ENCODE data around the gene TAS2R42.

Gene TAS2R42

GRCh38 chr12:11186837-11187236 is at the start of gene TAS2R42:
TAS2R42 (minus strand) TSS chr12:11186937; CDS start chr12:11186937, 0 bp downstream.
- DNase-seq (ENCODE audit: low read depth): no peak

- no peak for DNase-seq (ENCODE audit: low read depth)
Observed at GRCh38 chr12:11233532-11233931, 46.8 kb upstream of the TAS2R42 start.

GRCh38 chr12:11228296-11228879 is 41.7 kb upstream of the TAS2R42 start:
- no peak for DNase-seq (ENCODE audit: low read depth)

- no peak for DNase-seq (ENCODE audit: low read depth)
Observed at GRCh38 chr12:11227373-11227772, 40.6 kb upstream of the TAS2R42 start.

- DNase-seq (ENCODE audit: low read depth): no peak
Observed at GRCh38 chr12:11209113-11209512, 22.4 kb upstream of the TAS2R42 start.

GRCh38 chr12:11204173-11204572 is 17.4 kb upstream of the TAS2R42 start:
- DNase-seq (ENCODE audit: low read depth): no peak

- no peak for DNase-seq (ENCODE audit: low read depth)
Observed at GRCh38 chr12:11202811-11203210, 16.1 kb upstream of the TAS2R42 start.

- DNase-seq (ENCODE audit: low read depth): no peak
Observed at GRCh38 chr12:11183011-11183410, 3.7 kb downstream of the TAS2R42 start.

- no peak for DNase-seq (ENCODE audit: low read depth)
Observed at GRCh38 chr12:11182529-11182928, 4.2 kb downstream of the TAS2R42 start.

GRCh38 chr12:11178250-11178649 is 8.5 kb downstream of the TAS2R42 start:
- DNase-seq (ENCODE audit: low read depth): no peak

GRCh38 chr12:11174022-11174421 is 12.7 kb downstream of the TAS2R42 start:
- no peak for DNase-seq (ENCODE audit: low read depth)

- no peak for DNase-seq (ENCODE audit: low read depth)
Observed at GRCh38 chr12:11171969-11172675, 14.6 kb downstream of the TAS2R42 start.

- peak; percentile 79 for DNase-seq (ENCODE audit: low read depth)
Observed at GRCh38 chr12:11171145-11171968, 15.4 kb downstream of the TAS2R42 start, which contains the start of gene SMIM10L1. SMIM10L1 (plus strand) TSS chr12:11171194; CDS start chr12:11171357, 163 bp downstream.

- DNase-seq (ENCODE audit: low read depth): no peak
Observed at GRCh38 chr12:11170810-11171144, 16.0 kb downstream of the TAS2R42 start.

GRCh38 chr12:11166300-11166699 is 20.4 kb downstream of the TAS2R42 start:
- DNase-seq (ENCODE audit: low read depth): no peak

GRCh38 chr12:11164384-11164783 is 22.4 kb downstream of the TAS2R42 start:
- no peak for DNase-seq (ENCODE audit: low read depth)

- no peak for DNase-seq (ENCODE audit: low read depth)
Observed at GRCh38 chr12:11162502-11162901, 24.2 kb downstream of the TAS2R42 start.

GRCh38 chr12:11158885-11159444 is 27.8 kb downstream of the TAS2R42 start:
- DNase-seq (ENCODE audit: low read depth): no peak

GRCh38 chr12:11154400-11154925 is 32.3 kb downstream of the TAS2R42 start:
- no peak for DNase-seq (ENCODE audit: low read depth)

GRCh38 chr12:11152725-11153124 is 34.0 kb downstream of the TAS2R42 start:
- DNase-seq (ENCODE audit: low read depth): no peak

- DNase-seq (ENCODE audit: low read depth): no peak
Observed at GRCh38 chr12:11150832-11151231, 35.9 kb downstream of the TAS2R42 start.

- no peak for DNase-seq (ENCODE audit: low read depth)
Observed at GRCh38 chr12:11147420-11147819, 39.3 kb downstream of the TAS2R42 start.
